ENCODE measurements around the gene CORO1C.

Gene CORO1C

GRCh38 chr12:108727868-108728735 is 3.2 kb downstream of the CORO1C start:
- DNase-seq (ENCODE audit: insufficient read length, low spot score) (no peak), FAIRE-seq (no peak)

- no peak for FAIRE-seq
- DNase-seq (ENCODE audit: insufficient read length, low spot score) = no peak
Observed at GRCh38 chr12:108727161-108727560, 4.2 kb downstream of the CORO1C start.

GRCh38 chr12:108724890-108725151 is 6.5 kb downstream of the CORO1C start:
- FAIRE-seq (no peak), DNase-seq (ENCODE audit: insufficient read length, low spot score) (no peak)

- FAIRE-seq (no peak), DNase-seq (ENCODE audit: insufficient read length, low spot score) (no peak)
Observed at GRCh38 chr12:108724054-108724889, 7.0 kb downstream of the CORO1C start.

GRCh38 chr12:108722992-108723766 is 8.1 kb downstream of the CORO1C start:
- peak; percentile 53 for DNase-seq (ENCODE audit: insufficient read length, low spot score)
- no peak for FAIRE-seq

- FAIRE-seq (no peak), DNase-seq (ENCODE audit: insufficient read length, low spot score) (no peak)
Observed at GRCh38 chr12:108722463-108722862, 8.9 kb downstream of the CORO1C start.

GRCh38 chr12:108721824-108722223 is 9.5 kb downstream of the CORO1C start:
- DNase-seq (ENCODE audit: insufficient read length, low spot score) (no peak), FAIRE-seq (no peak)

- no peak for FAIRE-seq
- DNase-seq (ENCODE audit: insufficient read length, low spot score) = no peak
Observed at GRCh38 chr12:108720757-108721514, 10.4 kb downstream of the CORO1C start.

- FAIRE-seq (no peak), DNase-seq (ENCODE audit: insufficient read length, low spot score) (no peak)
Observed at GRCh38 chr12:108717243-108717642, 14.1 kb downstream of the CORO1C start.

GRCh38 chr12:108714866-108715265 is 16.5 kb downstream of the CORO1C start:
- FAIRE-seq = no peak
- DNase-seq (ENCODE audit: insufficient read length, low spot score) = no peak

- FAIRE-seq (no peak), DNase-seq (ENCODE audit: insufficient read length, low spot score) (no peak)
Observed at GRCh38 chr12:108713471-108713870, 17.8 kb downstream of the CORO1C start.

GRCh38 chr12:108712925-108713203 is 18.5 kb downstream of the CORO1C start:
- FAIRE-seq = no peak
- DNase-seq (ENCODE audit: insufficient read length, low spot score) = no peak

GRCh38 chr12:108712165-108712924 is 19.0 kb downstream of the CORO1C start:
- no peak for DNase-seq (ENCODE audit: insufficient read length, low spot score)
- FAIRE-seq = no peak

GRCh38 chr12:108711489-108712164 is 19.7 kb downstream of the CORO1C start:
- no peak for DNase-seq (ENCODE audit: insufficient read length, low spot score)
- FAIRE-seq = no peak

GRCh38 chr12:108709697-108710096 is 21.6 kb downstream of the CORO1C start:
- DNase-seq (ENCODE audit: insufficient read length, low spot score) (no peak), FAIRE-seq (no peak)

- DNase-seq (ENCODE audit: insufficient read length, low spot score) (no peak), FAIRE-seq (no peak)
Observed at GRCh38 chr12:108704527-108704926, 26.8 kb downstream of the CORO1C start.

GRCh38 chr12:108702595-108703320 is 28.6 kb downstream of the CORO1C start:
- FAIRE-seq (no peak), DNase-seq (ENCODE audit: insufficient read length, low spot score) (no peak)

- FAIRE-seq (no peak), DNase-seq (ENCODE audit: insufficient read length, low spot score) (no peak)
Observed at GRCh38 chr12:108701779-108702441, 29.4 kb downstream of the CORO1C start.

All from HTR-8/SVneo (cell line).